Measurements from ENCODE around the gene PFN3. TPM values are rescaled to one million over a fixed set of nuclear protein-coding genes. Genes with fewer than 3 reads are reported as not detected.

PFN3 gene
- total and polyA plus RNA-seq, 2 of the 13 experiments (the other 11 are each of a cell fraction or from before 2014, with no cell fraction given), result not detected

GRCh38 chr5:177389241-177390169 lies 11.0 kb downstream of the PFN3 start (continued):
- TF ChIP-seq USF2 (IDR thresholded peaks at IDR 0.05; ENCODE audit: low read depth, low read length) (no peak), USF2 (CRISPR knock-in tag; IDR thresholded peaks at IDR 0.05; ENCODE audit: borderline replicate concordance) (no peak), HIVEP1 (CRISPR knock-in tag; IDR thresholded peaks at IDR 0.05) (0 out of 2 replicates have a peak, but pooled peaks have one; percentile 15), ZNF616 (CRISPR knock-in tag; IDR thresholded peaks at IDR 0.05; ENCODE audit: low read depth) (0 out of 2 replicates have a peak, but pooled peaks have one; percentile 42), ZNF225 (CRISPR knock-in tag; IDR thresholded peaks at IDR 0.05) (0 out of 2 replicates have a peak, but pooled peaks have one; percentile 38), YY1 (IDR thresholded peaks at IDR 0.05; ENCODE audit: insufficient read depth, insufficient replicate concordance, low read depth, low read length) (peak; percentile 1), PAXIP1 (CRISPR knock-in tag; conservative IDR thresholded peaks at IDR 0.05) (no peak), ZNF776 (CRISPR knock-in tag; IDR thresholded peaks at IDR 0.05) (no peak), HNRNPK (IDR thresholded peaks at IDR 0.05; ENCODE audit: low read depth, low read length, poor library complexity, severe bottlenecking) (peak; percentile 21), MLLT10 (CRISPR knock-in tag; IDR thresholded peaks at IDR 0.05) (no peak), FOSL2 (CRISPR knock-in tag; IDR thresholded peaks at IDR 0.05) (peak; percentile 18; the same call in 1 of the 2 replicates), ZNF550 (CRISPR knock-in tag; IDR thresholded peaks at IDR 0.05; ENCODE audit: borderline replicate concordance) (no peak), AKAP8 (CRISPR knock-in tag; IDR thresholded peaks at IDR 0.05) (no peak), ZNF10 (CRISPR knock-in tag; IDR thresholded peaks at IDR 0.05; ENCODE audit: borderline replicate concordance, low read depth) (no peak), CCDC6 (CRISPR knock-in tag; IDR thresholded peaks at IDR 0.05) (no peak), SRSF1 (optimal IDR thresholded peaks at IDR 0.05; ENCODE audit: low read depth, low read length) (no peak), ZNF430 (CRISPR knock-in tag; IDR thresholded peaks at IDR 0.05) (no peak), LCORL (IDR thresholded peaks at IDR 0.05) (no peak), LCORL (CRISPR knock-in tag; IDR thresholded peaks at IDR 0.05) (0 out of 2 replicates have a peak, but pooled peaks have one; percentile 21)
- TF ChIP-seq, protein P1, sequence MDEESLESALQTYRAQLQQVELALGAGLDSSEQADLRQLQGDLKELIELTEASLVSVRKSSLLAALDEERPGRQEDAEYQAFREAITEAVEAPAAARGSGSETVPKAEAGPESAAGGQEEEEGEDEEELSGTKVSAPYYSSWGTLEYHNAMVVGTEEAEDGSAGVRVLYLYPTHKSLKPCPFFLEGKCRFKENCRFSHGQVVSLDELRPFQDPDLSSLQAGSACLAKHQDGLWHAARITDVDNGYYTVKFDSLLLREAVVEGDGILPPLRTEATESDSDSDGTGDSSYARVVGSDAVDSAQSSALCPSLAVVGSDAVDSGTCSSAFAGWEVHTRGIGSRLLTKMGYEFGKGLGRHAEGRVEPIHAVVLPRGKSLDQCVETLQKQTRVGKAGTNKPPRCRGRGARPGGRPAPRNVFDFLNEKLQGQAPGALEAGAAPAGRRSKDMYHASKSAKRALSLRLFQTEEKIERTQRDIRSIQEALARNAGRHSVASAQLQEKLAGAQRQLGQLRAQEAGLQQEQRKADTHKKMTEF (CRISPR knock-in tag; IDR thresholded peaks at IDR 0.05), result no peak; the same call in 1 of the 2 replicates
- TF ChIP-seq, protein P2, sequence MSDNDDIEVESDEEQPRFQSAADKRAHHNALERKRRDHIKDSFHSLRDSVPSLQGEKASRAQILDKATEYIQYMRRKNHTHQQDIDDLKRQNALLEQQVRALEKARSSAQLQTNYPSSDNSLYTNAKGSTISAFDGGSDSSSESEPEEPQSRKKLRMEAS (IDR thresholded peaks at IDR 0.05), result 0 out of 2 replicates have a peak, but pooled peaks have one; percentile 18

Measured in HepG2 (cell line).